C4-2B (cell line): ENCODE results near the gene ZBTB21.

ENCODE experiments used
- ZFX ChIP-seq: fragments of 450-650 bp; IDR thresholded peaks from 2 replicates; pipeline ENCODE4 v1.6.1; 2017
- TF ChIP-seq, protein P1 (sequence below): fragments of 450-650 bp; conservative IDR thresholded peaks from 2 replicates; pipeline ENCODE4 v1.5.1; 2017; ENCODE audit warnings: mild to moderate bottlenecking

GRCh38 chr21:41952568-41953248 is 57.5 kb downstream of the ZBTB21 start:
- TF ChIP-seq, protein P1, sequence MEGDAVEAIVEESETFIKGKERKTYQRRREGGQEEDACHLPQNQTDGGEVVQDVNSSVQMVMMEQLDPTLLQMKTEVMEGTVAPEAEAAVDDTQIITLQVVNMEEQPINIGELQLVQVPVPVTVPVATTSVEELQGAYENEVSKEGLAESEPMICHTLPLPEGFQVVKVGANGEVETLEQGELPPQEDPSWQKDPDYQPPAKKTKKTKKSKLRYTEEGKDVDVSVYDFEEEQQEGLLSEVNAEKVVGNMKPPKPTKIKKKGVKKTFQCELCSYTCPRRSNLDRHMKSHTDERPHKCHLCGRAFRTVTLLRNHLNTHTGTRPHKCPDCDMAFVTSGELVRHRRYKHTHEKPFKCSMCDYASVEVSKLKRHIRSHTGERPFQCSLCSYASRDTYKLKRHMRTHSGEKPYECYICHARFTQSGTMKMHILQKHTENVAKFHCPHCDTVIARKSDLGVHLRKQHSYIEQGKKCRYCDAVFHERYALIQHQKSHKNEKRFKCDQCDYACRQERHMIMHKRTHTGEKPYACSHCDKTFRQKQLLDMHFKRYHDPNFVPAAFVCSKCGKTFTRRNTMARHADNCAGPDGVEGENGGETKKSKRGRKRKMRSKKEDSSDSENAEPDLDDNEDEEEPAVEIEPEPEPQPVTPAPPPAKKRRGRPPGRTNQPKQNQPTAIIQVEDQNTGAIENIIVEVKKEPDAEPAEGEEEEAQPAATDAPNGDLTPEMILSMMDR = no peak
- no peak for TF ChIP-seq ZFX
